DMS114 treated with DMSO at 0.1 percent for 48 hours (cell line): ENCODE measurements around the gene CCNDBP1.

Experiments used
- DNase-seq: peaks from one replicate; lab custom pipeline; 2025; ENCODE audit not compliant: unreplicated experiment; lab: John Stamatoyannopoulos, UW

Gene CCNDBP1

GRCh38 chr15:43242616-43243015, 57.4 kb downstream of the CCNDBP1 start:
- no peak for DNase-seq

GRCh38 chr15:43243020-43243645, 57.9 kb downstream of the CCNDBP1 start:
- DNase-seq: no peak

GRCh38 chr15:43244092-43244491, 58.9 kb downstream of the CCNDBP1 start:
- no peak for DNase-seq

- no peak for DNase-seq
These were observed 61.1 kb downstream of the CCNDBP1 start for GRCh38 chr15:43246261-43246774.
